HG03469 (cell line): ENCODE results near the gene CD48.

Source experiments
- ATAC-seq: cut with Tn5 transposase; IDR thresholded peaks from one replicate; pipeline ENCODE4 v1.9.1; 2021; ENCODE audit warnings: mild to moderate bottlenecking, moderate library complexity, moderate number of reproducible peaks; ENCODE audit not compliant: unreplicated experiment

Gene CD48, protein sequence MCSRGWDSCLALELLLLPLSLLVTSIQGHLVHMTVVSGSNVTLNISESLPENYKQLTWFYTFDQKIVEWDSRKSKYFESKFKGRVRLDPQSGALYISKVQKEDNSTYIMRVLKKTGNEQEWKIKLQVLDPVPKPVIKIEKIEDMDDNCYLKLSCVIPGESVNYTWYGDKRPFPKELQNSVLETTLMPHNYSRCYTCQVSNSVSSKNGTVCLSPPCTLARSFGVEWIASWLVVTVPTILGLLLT

DNA sequence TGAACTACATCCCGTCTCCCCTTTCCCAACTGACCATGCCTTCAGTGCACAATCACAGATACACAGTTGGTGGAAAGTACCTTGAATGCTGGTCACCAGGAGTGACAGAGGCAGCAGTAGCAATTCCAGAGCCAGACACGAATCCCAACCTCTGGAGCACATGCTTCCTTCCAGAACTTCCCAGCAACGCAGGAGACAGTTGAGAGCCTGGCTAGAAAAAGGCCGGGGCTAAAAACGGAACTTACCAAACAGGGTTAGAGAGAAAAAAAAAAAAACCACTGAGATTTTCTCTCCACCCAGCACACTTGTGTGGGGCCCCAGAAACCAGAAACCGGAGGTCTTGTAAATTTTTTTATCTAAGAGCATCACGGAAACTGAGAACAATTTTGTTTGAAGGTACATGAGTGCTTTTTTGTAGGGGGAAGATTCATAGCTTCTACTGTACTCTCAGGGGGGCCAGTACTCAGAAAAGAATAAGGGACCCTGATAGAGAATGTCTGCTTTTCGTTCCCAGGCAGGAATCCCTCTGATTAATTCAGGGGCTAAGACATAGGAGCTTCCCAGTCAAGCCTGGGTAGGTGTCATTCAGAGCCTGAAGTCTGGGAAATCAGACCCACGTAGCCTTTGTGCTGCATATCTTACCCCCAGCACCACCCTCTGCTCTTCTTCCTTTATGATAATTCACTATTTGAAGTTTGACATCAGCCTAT, at the start of gene CD48:
Gene CD48, minus strand, starts transcription at position 221 of the 710 bp plus-strand sequence. Its CDS starts 59 bp downstream, at position 162.
- ATAC-seq, result no peak

DNA sequence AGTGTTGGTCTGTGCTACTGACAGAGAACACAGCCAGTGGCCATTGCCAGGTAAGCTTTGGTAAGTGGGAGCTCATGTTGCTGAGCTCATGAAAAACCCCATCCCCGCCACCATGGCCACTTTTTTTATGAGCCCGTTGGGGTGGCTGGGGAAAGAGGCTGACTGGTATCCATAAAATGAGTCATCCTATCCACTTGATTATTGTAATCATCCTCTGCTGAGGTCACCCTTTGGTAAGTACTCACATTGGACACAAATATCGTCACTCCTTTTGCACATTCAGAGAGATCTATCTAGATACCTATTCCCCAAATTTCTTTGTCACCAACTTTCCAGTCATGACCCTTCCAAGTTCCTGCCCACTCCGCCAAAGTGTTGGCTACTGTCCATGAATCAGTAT, 49.4 kb upstream of the CD48 start:
- ATAC-seq, result no peak

DNA sequence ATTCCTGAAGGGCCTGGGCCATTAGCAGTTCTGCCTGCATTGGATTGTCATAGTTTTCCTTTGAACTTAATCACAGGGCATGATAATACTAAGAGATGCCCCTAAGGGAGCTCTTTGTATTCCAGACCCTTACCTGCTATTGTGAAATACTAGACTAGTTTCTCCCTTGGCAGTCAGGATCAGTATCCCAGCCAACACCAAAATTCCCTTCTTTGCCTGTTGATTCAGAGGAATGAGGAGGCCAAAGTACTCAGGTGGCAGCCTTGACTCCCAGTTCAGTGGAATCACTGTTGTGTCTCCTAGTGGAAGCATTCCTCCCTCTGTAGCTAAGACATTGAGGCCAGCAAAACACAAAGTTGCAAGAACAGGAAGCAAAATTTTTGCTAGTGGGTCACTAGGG, 48.1 kb upstream of the CD48 start:
- ATAC-seq, result no peak

DNA sequence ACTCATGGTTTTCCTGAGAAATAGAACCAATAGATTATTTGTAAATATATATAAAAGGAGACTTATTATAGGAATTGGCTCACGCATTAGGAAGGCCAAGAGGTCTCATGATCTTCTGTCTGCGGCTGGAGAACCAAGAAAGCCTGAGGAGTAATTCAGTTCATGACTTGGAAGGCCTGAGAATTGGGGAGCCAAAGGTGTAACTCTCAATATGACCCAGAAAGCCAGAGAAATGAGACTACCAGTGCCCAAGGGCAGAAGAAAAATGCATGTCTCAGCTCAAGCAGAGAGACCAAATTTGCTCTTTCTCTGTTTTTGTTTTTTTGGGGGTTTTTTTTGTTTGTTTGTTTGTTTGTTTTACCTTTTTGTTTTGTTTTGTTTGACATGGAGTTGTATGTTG, 46.9 kb upstream of the CD48 start:
- no peak for ATAC-seq

DNA sequence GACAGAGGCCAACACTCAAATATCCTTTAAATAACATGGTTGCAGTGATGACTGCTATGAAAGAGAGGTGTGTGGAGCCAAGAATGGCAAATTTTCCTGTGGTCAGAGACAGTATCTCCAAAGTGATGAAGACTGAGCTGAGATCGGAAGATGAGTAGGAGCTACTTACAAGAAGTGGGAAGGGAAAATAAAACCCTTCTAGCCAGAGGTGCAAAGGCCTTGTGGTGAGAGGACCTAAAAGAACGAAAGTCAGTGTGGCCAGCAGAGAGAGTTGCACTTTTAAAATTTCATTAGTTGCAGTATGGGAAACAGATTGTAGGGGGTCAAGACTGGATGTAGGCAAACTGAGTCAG, 45.2 kb upstream of the CD48 start:
- no peak for ATAC-seq

- ATAC-seq, result no peak
These were observed 44.6 kb upstream of the CD48 start for GRCh38 chr1:160755911-160756848.

DNA sequence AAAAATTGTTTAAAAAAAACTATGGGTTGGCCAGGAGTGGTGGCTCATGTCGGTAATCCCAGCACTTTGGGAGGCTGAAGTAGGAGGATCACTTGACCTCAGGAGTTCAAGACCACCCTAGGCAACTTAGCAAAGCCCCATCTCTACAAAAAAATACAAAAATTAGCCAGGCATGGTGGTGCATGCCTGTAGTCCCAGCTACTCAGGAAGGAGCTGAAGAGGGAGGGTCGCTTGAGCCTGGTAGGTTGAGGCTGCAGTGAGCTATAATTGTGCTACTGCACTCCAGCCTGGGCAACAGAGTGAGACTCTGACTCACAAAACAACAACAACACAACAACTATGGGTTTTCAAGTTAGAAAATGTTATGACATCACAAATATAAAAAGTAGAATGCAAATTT, 43.8 kb upstream of the CD48 start:
- no peak for ATAC-seq

- ATAC-seq, result no peak
These were observed 42.0 kb upstream of the CD48 start for GRCh38 chr1:160753594-160753993.

GRCh38 chr1:160752924-160753323, 41.3 kb upstream of the CD48 start:
- no peak for ATAC-seq

DNA sequence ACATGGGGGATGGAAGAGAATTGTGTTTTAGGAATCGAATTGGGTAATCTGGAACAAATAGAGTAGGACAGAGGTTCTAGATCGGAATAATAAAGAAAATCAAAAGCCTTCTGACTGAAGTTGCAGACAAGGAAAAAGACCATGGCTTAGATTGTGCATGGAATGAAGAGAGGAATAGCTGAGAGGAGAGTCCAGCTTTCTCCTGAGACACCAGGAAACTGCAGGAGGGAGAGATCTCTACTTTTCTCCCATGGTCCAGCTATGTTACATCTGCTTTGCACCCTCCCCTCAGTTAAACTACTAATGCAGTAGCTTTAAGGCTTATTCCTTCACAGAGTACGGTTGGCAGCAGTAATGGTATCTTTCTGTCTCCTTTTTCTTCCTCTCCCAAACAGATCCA, 40.8 kb upstream of the CD48 start:
- ATAC-seq, result no peak

GRCh38 chr1:160750608-160751007, 39.0 kb upstream of the CD48 start:
- no peak for ATAC-seq

DNA sequence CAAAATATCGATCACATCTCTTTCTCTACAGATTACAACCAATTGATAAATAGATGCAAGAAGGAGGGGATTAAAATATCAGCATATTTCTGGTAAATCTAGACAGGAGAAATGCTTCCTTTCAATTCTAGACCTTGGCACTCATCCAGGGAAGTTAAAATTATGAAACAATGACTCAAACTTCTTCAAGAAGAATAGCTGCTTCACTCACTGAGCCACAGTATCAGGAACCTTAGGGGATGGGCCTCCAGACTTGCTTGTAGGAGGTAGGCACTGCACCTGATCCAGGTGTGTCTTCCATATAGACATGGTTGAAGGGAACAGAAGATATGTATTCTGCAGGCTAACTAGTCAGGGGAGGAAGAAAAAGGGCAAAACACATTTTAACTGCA, 37.3 kb upstream of the CD48 start:
- ATAC-seq, result no peak

DNA sequence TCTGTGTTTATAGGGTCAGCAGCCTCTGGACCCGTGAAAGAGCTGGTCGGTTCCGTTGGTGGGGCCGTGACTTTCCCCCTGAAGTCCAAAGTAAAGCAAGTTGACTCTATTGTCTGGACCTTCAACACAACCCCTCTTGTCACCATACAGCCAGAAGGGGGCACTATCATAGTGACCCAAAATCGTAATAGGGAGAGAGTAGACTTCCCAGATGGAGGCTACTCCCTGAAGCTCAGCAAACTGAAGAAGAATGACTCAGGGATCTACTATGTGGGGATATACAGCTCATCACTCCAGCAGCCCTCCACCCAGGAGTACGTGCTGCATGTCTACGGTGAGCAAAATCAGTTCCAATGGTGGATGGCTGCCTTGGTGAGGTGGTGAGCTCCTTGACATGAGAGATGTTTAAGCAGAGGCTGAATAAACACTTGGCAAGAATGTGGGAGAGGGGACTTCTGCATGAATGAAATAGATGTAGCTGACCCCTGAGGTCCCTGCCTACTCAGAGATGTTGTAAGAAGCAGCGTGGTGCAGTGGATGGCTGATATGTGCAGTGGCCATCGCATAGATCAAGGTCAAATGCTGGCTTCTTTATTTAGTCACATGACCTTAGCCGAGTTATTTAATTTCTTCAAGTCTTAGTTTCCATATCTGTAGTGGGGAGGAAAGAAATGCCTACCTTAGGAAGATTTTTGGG, 36.7 kb upstream of the CD48 start:
- no peak for ATAC-seq

GRCh38 chr1:160747717-160748116, 36.1 kb upstream of the CD48 start:
- ATAC-seq, result no peak

- ATAC-seq, result no peak
These were observed 35.3 kb upstream of the CD48 start for GRCh38 chr1:160746836-160747500.

- ATAC-seq, result no peak
These were observed 33.9 kb upstream of the CD48 start for GRCh38 chr1:160745551-160745950.

- no peak for ATAC-seq
These were observed 33.4 kb upstream of the CD48 start for GRCh38 chr1:160744852-160745520.

DNA sequence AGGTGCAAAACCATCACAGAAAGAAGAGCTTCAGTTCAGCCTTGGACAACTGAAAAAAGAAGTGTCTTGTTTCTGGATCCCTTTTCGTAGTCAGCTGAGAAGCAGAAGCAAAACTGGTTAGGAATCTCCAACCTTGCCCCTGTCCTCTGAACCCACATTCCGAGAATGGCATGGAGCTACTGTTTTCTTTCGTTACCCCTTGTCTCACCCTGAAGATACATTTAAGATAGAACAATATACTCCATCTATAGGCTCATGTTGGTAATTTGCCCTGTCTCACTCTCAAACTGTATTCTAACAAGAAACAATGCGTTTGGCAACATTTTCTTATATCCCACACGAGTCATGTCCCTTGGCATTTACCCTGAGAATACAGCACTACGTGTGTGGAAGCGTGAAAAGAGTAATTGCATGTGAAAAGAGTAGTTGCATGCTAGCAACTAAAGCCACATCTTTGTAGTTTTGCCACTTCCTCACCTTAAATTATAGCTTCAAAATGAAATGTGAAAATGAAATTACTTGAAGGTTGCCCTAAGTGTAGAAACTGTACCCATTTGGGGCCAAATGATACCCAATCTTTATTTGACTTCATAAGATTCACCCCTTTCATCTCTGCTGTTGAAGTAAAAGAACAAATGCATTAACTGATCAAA, 32.7 kb upstream of the CD48 start:
- no peak for ATAC-seq

GRCh38 chr1:160743266-160743665, 31.6 kb upstream of the CD48 start:
- ATAC-seq, result no peak
